CD4-positive, alpha-beta T cell (primary cell): ENCODE data around the gene GHRHR. TPM values are rescaled to one million over a fixed set of nuclear protein-coding genes. Genes with fewer than 3 reads are reported as not detected.

Experiments
- ATAC-seq: fragments of 200-7000 bp; cut with Tn5 transposase; one replicate; pipeline ENCODE4 v1.10.0; 2022; ENCODE audit warnings: mild to moderate bottlenecking; ENCODE audit not compliant: poor library complexity
- CTCF ChIA-PET: fragments of 350-600 bp; sonication (Branson Sonifier 250); formaldehyde crosslinking; loops from one replicate; lab custom pipeline; 2021; ENCODE audit warnings: antibody characterized with exemption, inconsistent platforms; lab: Charles Lee
- POLR2A ChIA-PET: fragments of 350-600 bp; sonication (Branson Sonifier 250); formaldehyde crosslinking; loops from one replicate; lab custom pipeline; 2021; ENCODE audit warnings: antibody characterized with exemption, inconsistent platforms; lab: Charles Lee
- DNase-seq, 14 experiments: peaks; one replicate each; pipeline ENCODE4 v3.0.0-alpha.2; 2013 to 2020; ENCODE audit warnings: mixed read lengths in 2 of 14
- H3K27ac ChIP-seq, 2 donors: one replicate each; pipeline versions ENCODE4 v1.5.1 to v1.7.0; 2013; ENCODE audit warnings: low read length in 2 of 2, low read depth in 1 of 2, mild to moderate bottlenecking in 1 of 2
- H3K27me3 ChIP-seq, 2 experiments: 1 replicate in 1 of 2; 2 replicates in 1 of 2; pipeline versions ENCODE4 v1.6.1 to v1.7.0; 2013; ENCODE audit warnings: low read length in 2 of 2, control low read depth in 1 of 2, mild to moderate bottlenecking in 1 of 2, moderate library complexity in 1 of 2; ENCODE audit not compliant: insufficient read depth in 2 of 2, control insufficient read depth in 1 of 2
- H3K36me3 ChIP-seq: one replicate; pipeline ENCODE4 v1.6.1; 2013; ENCODE audit warnings: low read length, control low read depth; ENCODE audit not compliant: insufficient read depth
- H3K4me1 ChIP-seq: one replicate; pipeline ENCODE4 v1.6.1; 2013; ENCODE audit warnings: low read length, control low read depth; ENCODE audit not compliant: insufficient read depth
- H3K4me3 ChIP-seq: one replicate; pipeline ENCODE4 v1.5.1; 2013; ENCODE audit warnings: mild to moderate bottlenecking, low read length, moderate library complexity
- H3K9me3 ChIP-seq, 2 experiments: 1 replicate in 1 of 2; 2 replicates in 1 of 2; pipeline versions ENCODE4 v1.6.1 to v1.7.0; 2013; ENCODE audit warnings: low read length in 2 of 2, mild to moderate bottlenecking in 2 of 2, control low read depth in 1 of 2, moderate library complexity in 1 of 2; ENCODE audit not compliant: control insufficient read depth in 1 of 2, insufficient read depth in 1 of 2
- H3K27ac Mint-ChIP-seq: one replicate; pipeline ENCODE4 v1.8.0; 2020; ENCODE audit warnings: mixed read lengths
- H3K27me3 Mint-ChIP-seq: one replicate; pipeline ENCODE4 v1.8.0; 2021; ENCODE audit warnings: mixed read lengths
- H3K36me3 Mint-ChIP-seq: one replicate; pipeline ENCODE4 v1.8.0; 2021; ENCODE audit warnings: low read depth, mixed read lengths
- H3K4me1 Mint-ChIP-seq: one replicate; pipeline ENCODE4 v1.8.0; 2021; ENCODE audit warnings: low read depth, mixed read lengths
- H3K4me3 Mint-ChIP-seq: one replicate; pipeline ENCODE4 v1.8.0; 2020; ENCODE audit warnings: mild to moderate bottlenecking, mixed read lengths
- H3K9me3 Mint-ChIP-seq: one replicate; pipeline ENCODE4 v1.8.0; 2020; ENCODE audit warnings: mixed read lengths
- CTCF ChIP-seq: fragments of 200-600 bp; IDR thresholded peaks from one replicate; pipeline ENCODE4 v1.8.0; 2022; ENCODE audit warnings: antibody characterized with exemption, mild to moderate bottlenecking
- intact Hi-C, 2 experiments: fragments of 100-400 bp; cut with DNase I in 1 of 2; cut with micrococcal nuclease in 1 of 2; formaldehyde crosslinking; loops; one replicate each; pipeline versions ENCODE4 v1.15.1 to v1.9.0; 2023 to 2025; cut with DNase I, micrococcal nuclease
- total RNA-seq, 174 experiments: library from RNA in 2 of 174; stranded (reverse) in 2 of 174; gene quantifications; one replicate each; pipeline ENCODE4 v1.2.3 and lab custom pipeline; 2021 to 2026

GHRHR gene
- total RNA-seq, 2 experiments from 2014 or later: not detected

- TF ChIP-seq CTCF: no peak
- H3K27me3 Mint-ChIP-seq: no peaks in the 10 kb centered on the region
- POLR2A ChIA-PET: no interaction called here
- CTCF ChIA-PET: interaction anchor here (0.8 kb wide), 1 partner anchor 13 kb away, joined by 3 read pairs; no protein-coding TSS in a partner anchor
- no peaks in the 10 kb centered on the region for H3K4me1 Mint-ChIP-seq
- Histone ChIP-seq H3K27me3 (no peaks in the 10 kb centered on the region), H3K4me3 (no peak overlapping the region), H3K27ac (no peak overlapping the region), H3K9me3 (peaks cover 0 to 15% of the 10 kb centered on the region in 2 experiments), H3K36me3 (no peaks in the 10 kb centered on the region), H3K4me1 (no peaks in the 10 kb centered on the region)
- intact Hi-C loops: no loop called here
- H3K27ac Mint-ChIP-seq: no peak overlapping the region
- no peaks in the 10 kb centered on the region for H3K9me3 Mint-ChIP-seq
- ATAC-seq (no peak), DNase-seq (no peak)
- H3K4me3 Mint-ChIP-seq: no peak overlapping the region
- no peaks in the 10 kb centered on the region for H3K36me3 Mint-ChIP-seq
Measured at GRCh38 chr7:30996256-30996655, 32.5 kb downstream of the GHRHR start.

GRCh38 chr7:30996883-30997282, 33.1 kb downstream of the GHRHR start:
- H3K27me3 Mint-ChIP-seq: no peaks in the 10 kb centered on the region
- intact Hi-C loops: no loop called here
- no peak for DNase-seq

GRCh38 chr7:30997316-30997715, 33.6 kb downstream of the GHRHR start:
- Histone ChIP-seq H3K36me3 (no peaks in the 10 kb centered on the region), H3K27me3 (no peaks in the 10 kb centered on the region), H3K27ac (no peak overlapping the region), H3K4me3 (no peak overlapping the region), H3K9me3 (peaks cover 0 to 15% of the 10 kb centered on the region in 2 experiments), H3K4me1 (no peaks in the 10 kb centered on the region)
- ChIA-PET POLR2A (no interaction called here), CTCF (interaction anchor here (1.4 kb wide), 1 partner anchor 14 kb away, joined by 6 read pairs; no protein-coding TSS in a partner anchor)
- no peaks in the 10 kb centered on the region for H3K9me3 Mint-ChIP-seq
- H3K27me3 Mint-ChIP-seq: no peaks in the 10 kb centered on the region
- intact Hi-C loops: no loop called here
- TF ChIP-seq CTCF: no peak
- no peaks in the 10 kb centered on the region for H3K4me1 Mint-ChIP-seq
- H3K4me3 Mint-ChIP-seq: no peak overlapping the region
- H3K36me3 Mint-ChIP-seq: no peaks in the 10 kb centered on the region
- DNase-seq: no peak
- no peak for ATAC-seq
- no peak overlapping the region for H3K27ac Mint-ChIP-seq

More at GRCh38 chr7:30996883-30997282, 33.1 kb downstream of the GHRHR start:
- Mint-ChIP-seq H3K4me1 (no peaks in the 10 kb centered on the region), H3K36me3 (no peaks in the 10 kb centered on the region), H3K27ac (no peak overlapping the region), H3K9me3 (no peaks in the 10 kb centered on the region), H3K4me3 (no peak overlapping the region)
- Histone ChIP-seq H3K4me3 (no peak overlapping the region), H3K4me1 (no peaks in the 10 kb centered on the region), H3K36me3 (no peaks in the 10 kb centered on the region), H3K27ac (no peak overlapping the region), H3K27me3 (no peaks in the 10 kb centered on the region), H3K9me3 (peaks cover 0 to 15% of the 10 kb centered on the region in 2 experiments)
- CTCF ChIA-PET: interaction anchor here (1.4 kb wide), 1 partner anchor 13 kb away, joined by 6 read pairs; no protein-coding TSS in a partner anchor
- POLR2A ChIA-PET: no interaction called here
- no peak for TF ChIP-seq CTCF
- no peak for ATAC-seq
